ENCODE data around the gene CHTF8.
"Not testable (repeated sequence)": the region's sequence is repeated elsewhere in the genome, so short reads cannot be mapped to it uniquely, and the experiment has no call there.

The CHTF8 gene, protein sequence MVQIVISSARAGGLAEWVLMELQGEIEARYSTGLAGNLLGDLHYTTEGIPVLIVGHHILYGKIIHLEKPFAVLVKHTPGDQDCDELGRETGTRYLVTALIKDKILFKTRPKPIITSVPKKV

DNA sequence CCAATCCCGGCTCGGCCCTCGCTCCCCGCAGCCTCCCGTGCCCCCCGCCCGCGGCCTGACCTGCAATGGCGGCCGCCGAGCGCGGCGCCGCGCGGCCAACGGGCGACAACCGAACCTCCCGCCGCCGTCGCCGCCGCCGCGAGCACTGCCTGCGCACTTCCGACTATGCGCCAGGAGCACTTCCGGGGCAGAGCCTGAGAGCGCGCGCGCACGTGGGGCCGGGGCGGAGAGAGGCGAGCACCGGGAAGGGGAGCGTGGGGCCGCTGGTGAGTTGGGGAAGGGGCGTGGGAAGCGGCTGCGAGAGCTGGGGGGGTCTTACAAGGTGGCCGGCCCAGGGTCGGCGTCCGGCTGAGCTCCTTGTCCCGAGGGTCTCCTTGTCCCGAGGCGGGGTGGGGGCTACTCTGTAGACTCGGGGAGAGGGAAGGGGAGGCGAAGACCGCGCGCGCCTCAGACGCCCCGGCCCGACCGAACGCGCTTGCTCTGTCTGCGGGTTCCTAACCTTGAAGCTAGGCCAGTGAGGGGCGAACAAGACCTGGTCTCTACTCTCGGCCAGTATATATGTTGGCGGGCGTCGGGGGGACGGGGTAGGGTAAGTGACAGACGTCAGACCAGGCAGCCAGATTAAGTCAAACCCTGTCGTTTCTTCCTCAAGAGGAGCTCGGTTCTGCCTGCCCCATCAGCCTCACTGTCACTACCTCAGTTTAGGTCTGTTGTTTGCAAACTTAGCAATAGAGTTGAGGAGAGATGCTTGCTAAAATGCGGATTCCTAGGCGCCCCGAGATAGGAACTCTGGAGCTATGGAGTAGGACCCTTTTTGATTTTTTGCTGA, at the start of gene CHTF8, which contains the start of gene UTP4:
TSS of gene CHTF8 (minus strand) at position 165 of the 829 bp plus-strand sequence. CDS start 11,130 bp downstream, outside the sequence.
TSS of gene UTP4 (plus strand) at position 226 of the 829 bp plus-strand sequence. CDS start 811 bp downstream, outside the sequence.
- peak; percentile 31 for DNase-seq

DNA sequence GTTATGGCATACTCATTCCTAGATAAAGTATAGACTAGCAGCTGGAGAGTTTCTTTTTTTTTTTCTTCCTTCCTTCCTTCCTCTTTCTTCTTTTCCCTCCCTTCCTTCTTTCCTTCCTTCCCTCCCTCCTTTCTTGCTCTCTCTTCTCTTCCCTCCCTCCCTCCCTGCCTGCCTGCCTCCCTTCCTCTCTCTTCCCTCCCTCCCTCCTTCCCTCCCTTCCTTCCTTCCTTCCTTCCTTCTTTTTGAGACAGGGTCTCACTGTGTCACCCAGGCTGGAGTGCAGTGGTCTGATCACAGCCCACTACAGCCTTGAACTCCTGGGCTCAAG, 47.6 kb upstream of the CHTF8 start:
- no peak for DNase-seq

DNA sequence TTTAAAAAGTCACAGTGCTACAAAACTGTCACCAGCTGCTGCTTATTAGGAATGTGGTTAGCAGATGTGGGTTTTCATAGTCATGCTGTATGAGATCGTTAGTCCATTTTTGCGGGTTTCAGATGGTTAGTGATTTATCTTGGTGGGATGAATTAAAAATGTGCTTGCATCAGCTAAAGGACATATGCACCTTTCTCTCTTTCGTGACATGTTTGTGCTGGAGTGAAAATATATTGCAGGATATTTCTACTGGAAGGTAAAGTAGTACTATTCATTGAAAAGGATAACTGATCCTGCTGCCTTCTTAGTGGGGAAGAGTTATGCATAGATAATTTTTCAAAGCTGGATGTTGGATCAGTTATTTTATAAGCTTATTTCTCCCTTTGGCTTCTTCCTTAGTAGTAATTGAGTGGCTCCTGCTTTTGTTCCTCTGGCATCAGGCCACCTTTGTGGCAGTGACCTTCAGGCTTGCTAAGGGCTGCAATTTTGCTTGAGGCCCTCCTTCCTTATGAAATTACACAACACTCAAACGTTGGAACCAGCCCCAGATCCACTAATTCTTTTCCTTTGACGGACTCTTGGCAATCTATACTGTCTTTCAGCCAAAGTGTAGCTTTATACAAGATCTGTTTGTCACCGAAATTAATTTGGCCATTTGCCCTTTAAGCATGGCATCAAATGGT, 47.1 kb upstream of the CHTF8 start:
- DNase-seq: peak; percentile 22

DNA sequence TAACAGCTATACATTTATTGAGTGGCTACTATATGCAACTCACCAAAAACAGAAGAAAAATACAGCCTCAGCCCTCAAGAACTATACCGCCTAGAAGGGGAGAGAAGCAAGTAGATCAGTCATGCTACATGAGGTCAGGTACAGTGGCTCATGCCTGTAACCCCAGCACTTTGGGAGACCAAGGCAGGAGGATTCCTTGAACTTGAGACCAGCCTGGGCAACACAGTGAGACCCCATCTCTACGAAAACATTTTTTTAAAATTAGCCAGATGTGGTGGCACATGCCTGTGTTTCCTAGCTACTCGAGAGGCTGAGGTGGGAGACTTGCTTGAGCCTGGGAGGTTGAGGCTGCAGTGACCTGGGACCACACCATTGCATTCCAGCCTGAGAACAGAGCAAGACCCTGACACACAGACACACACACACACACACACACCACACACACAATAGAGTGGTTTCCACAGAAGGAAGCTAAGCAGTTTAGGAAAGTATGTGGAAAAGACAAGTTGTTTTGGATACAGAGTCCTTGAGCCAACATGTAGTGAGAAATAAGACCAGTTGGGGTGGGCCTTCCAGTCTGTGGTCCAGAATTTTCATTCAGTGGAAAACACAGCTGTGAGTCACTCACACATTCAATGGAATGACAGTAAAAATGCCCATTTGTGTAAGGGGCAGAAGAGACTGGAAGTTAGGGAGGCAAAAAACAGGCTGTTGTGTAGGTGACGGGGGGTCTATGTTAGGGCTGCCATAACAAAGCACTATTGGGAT, 43.8 kb upstream of the CHTF8 start:
- no peak for DNase-seq

DNA sequence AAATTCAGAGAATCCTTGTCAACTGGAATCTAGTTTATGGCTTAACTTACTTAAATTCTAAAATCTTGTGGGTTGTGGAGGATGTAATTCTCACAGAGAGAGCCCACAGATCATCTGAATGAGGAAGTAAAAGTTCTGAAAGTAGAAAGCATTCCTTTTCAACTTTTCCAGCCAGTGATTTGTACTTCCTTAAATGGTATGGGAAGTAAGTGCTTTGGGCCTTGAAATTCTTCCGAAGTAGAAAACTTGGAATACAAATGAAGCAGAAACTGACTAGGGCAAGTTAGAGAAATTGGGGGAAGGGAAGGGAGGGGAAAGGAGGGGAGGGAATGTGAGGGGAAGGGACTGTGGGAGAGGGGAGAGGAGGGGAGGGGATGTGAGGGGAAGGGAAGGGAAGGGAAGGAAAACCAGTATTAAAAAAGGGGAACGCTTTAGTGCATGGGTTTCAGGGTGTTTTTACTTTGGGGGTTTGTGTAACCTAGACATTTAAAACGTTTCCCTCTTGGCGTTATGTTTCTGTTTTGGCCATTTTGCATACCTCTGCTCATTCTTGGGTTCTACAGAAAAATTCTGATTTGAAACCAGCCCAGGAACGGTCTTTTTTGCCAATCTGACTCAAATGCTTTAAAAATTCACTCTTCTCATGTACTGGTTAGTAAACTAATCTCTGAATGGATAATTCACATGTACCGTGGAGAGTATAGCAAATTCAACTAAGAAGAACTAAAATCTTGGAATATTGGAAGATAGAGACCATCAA, 39.1 kb upstream of the CHTF8 start:
- DNase-seq: no peak

DNA sequence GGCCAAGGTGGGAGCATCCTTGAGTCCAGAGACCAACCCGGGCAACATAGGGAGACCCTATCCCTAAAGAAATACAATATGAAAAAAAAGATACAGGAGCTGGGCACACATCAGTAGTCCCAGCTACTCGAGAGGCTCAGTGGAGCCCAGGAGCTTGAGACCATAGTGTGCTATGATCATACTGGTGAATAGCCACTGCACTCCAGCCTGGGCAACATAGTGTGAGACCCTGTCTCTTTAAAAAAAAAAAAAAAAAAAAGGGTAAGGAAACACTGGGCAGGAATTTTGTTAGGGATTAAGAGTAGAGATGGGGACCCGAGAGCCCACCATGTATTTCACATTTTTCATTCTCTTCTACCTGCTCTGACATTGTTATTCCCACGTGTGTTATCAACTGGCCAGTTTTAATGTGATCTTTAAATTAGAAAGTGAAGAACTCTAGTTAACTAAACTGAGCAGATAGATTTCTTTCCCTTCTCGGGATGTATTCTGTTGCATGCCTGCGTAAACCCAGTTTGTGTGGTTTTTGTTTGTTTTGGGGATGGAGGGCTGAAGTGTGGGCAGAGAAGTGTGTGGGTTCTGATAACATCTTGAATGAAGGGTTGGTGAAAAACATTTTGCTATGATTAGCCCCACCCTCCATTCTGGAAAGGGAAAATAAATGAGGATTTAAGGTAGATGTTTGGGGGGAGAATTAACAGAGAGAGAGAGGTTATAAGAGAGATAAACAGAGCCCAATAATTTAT, 37.4 kb upstream of the CHTF8 start:
- no peak for DNase-seq

DNA sequence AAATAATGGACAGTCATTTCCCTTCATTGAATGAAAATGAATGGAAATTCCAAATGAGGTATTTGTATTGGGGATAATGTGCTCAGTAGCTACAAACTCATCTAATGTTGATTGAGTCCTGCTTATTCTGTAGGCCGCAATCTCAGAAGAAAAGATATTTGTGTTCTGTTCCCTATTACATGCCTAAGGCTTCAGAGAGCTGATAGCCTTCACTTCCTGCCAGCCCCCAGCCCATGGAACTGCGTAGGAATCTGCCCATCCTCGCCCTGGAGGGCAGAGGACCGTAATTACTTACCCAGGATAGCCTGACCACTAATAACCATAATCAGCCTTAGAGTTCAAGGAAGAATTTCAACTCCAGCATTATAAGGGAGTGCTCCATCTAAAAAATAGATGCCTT, 36.7 kb upstream of the CHTF8 start:
- no peak for DNase-seq

DNA sequence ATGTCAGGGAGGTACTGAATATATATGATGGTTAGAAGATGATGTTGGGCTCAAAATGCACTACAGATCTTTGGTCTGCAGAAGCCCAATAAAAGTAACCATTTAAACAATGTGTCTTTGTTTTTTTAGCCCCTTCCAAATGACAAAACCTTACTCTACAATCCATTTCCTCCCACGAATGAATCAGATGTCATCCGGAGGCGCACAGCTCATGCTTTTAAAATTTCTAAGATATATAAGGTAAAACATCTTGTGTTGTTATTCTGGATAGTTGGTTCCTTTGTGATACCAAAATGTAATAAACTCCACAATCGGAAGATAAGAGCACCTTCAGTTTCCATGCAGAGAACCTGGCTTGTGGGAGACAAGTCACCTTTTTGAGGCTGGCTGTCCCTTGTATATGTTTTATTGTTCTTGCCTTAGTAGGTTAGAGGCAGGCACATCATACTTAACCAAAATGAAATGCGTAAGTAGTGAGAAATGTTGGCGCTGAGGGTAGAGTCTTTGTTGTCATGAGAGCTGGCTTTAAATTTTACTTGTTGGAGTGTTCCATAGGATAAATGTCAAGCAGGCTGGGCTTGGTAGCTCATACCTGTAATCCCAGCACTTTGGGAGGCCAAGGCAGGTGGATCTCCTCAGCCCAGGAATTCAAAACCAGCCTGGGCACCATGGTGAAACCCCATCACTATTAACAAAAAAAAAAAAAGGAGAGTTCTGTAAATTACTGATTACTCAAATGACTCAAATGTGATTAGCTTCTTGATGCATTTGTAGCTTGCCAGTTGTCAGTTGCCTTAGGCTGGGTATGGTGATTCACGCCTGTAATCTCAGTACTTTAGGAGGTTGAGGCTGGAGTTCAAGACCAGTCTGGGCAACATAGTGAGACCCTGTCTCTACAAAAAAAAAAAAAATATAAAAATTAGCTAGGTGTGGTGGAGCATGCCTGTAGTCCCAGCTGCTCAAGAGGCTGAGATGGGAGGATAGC, 34.9 kb upstream of the CHTF8 start:
- DNase-seq: no peak

DNA sequence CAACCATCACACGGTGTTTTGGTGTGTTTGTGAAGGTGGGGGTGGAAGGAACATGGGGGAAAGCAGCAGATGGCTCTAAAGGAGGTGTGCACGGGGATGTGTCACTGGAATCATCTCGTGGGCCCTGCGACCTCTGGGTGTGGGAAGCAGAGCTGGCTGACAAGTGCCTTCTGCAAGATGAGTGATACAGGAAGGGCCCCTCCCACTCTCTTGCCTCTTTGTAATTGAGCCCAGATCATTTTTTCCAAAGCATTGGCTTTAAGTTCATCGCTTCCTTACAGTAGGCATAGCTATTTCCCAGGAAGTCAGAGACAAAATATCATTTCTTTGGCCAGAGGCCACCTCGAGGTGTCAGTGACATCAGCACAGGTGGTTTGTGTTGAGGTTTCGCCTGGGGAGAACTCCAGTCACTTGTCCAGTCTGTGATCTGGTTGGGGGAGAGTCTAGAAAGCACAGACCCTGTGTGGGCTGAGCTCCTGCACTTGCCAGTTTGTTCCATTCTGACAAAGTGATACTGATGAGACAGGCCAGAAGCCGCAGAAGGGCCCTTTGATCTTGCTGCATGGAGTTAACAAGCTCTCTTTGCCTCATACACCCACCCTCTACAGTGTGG, 33.9 kb upstream of the CHTF8 start:
- no peak for DNase-seq

DNA sequence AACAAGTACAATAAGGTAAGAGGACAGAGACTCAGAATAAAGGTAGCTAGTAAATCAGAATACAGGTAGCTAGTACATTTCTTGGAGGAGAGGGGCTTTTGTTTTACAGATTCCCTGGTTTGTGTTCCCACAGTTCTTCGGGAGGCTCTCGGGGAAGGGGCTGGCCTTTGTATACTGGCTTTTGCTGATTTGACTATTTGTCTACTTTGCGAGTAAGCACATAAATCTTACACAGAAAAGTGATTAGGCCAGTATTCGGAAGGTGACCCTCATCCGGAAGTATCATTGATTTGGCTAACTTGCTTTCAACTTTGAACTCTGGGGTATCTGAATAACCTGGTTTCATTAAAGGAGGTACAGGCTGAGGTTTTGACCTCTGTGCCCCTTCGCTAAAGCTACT, 33.2 kb upstream of the CHTF8 start:
- no peak for DNase-seq

DNA sequence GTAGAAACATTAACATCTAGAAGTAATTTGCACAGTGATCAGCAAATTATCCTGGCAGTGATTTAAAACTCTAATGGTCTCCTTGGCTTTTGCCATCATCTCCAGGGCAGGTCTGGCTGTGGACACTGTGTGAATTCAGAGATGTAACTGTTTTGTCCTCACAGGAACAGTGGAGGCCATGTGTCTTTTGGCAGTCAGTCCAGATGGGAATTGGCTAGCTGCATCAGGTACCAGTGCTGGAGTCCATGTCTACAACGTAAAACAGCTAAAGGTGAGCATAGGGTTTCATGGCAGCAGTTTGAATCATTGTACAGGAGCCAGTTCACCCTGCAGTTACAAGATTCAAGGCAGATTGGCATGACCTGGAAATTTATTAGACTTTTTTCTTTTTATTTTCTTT, 27.8 kb upstream of the CHTF8 start:
- DNase-seq: no peak

DNA sequence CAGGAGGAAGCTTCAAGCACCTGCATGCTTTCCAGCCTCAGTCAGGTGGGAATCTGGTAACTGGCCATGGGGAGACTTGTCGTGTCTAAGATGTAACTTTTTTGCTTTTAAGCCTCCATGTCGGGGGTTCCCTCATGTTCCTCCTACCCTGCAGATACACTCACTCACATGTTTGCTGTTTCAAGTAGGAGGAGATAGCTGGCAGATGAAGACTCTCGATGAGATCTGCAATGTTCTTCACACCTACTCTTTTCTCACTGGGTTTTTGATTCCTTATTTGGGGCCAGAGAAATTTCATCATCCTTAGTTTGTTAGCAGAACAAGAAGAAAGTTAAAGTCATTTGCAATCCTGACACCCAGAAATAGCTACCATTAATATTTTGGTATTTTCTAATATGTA, 24.8 kb upstream of the CHTF8 start:
- DNase-seq: no peak

DNA sequence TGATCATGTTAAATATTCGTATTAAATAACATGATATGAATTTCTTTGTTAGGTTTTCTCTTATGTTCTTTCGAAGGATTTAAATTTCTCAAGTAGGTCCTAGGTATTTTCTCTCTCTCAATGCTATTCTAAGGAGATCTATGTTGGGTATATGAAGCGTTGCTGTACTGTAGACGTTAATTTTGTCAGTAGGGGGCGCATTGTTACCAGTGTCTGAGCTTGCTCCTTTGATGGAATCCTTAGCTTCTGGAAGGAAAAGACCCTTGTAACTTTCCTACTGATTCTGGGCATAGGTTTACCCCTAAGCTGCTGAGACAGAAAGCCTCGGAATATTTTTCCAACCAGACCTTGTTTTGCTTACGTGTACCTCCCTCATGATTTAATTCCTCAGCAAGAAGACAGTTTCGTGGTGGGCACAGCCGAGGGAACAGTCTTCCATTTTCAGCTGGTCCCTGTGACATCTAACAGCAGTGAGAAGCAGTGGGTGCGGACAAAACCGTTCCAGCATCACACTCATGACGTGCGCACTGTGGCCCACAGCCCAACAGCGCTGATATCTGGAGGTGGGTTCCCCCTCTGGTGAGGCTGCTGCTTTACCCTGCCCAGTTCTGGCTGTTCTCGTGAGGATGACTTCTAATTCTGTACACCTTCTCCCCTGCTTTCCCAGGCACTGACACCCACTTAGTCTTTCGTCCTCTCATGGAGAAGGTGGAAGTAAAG, 17.9 kb upstream of the CHTF8 start:
- DNase-seq: peak; percentile 19

DNA sequence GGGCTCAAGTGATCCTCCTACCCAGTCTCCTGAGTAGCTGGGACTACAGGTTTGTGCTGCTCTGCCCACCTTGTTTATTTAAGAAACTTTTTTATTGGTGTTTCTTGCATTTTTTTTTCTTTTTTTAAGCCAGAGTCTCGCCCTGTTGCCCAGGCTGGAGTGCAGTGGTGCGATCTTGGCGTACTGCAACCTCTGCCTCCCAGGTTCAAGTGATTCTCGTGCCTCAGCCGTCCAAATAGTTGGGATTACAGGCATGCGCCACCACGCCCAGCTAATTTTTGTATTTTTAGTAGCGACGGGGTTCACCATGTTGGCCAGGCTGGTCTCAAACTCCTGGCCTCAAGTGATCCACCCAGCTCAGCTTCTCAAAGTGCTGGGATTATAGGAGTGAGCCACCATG, 17.2 kb upstream of the CHTF8 start:
- not testable (repeated sequence) for DNase-seq

DNA sequence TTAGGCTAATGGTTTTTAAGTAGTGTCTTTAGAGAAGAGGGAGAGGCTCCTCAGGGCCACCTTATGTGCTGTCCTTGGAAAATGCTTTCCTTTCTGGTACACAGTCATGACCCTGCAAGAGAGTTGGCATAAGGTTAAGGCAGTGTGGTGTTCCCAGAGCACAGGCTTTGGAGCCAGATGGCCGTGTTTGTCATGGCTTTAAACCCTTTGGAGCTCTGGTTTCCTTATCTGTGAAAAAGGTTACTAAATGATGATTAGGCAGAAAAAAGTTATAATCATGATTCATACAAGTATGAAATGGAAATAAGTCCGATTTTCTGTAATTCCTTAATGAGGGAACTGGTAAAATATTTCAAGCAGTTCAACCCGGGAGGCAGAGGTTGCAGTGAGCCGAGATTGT, 13.3 kb upstream of the CHTF8 start:
- no peak for DNase-seq

DNA sequence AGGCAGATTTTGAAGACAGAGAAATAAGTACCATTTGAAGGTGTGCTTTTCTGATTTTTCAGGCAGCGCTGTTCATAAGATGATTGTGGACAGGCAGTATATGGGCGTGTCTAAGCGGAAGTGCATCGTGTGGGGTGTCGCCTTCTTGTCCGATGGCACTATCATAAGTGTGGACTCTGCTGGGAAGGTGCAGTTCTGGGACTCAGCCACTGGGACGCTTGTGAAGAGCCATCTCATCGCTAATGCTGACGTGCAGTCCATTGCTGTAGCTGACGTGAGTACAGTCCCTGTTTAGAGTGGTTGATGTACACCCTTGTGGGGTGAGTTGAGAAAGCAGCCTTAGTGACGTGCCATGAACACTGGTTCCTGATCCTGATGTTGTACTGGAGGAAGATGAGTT, 10.7 kb upstream of the CHTF8 start:
- no peak for DNase-seq

DNA sequence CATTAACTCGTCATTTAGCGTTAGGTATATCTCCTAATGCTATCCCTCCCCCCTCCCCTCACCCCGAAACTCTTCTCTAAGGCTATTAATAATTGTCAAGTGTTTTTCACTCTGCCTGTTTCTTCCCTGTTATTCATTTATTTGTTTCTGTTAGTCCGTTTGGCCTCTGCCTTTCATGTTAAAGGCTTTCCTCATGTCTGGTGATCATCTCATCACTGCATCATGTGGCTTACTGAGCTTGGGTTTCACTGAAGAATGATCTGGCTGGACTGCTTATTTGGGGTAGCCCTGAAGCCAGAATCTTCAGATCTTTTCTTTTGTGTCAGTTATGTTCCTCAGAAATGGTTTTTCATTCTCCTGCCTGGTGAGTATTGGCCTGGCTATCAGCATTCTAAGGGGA, 9.5 kb upstream of the CHTF8 start:
- DNase-seq: no peak

DNA sequence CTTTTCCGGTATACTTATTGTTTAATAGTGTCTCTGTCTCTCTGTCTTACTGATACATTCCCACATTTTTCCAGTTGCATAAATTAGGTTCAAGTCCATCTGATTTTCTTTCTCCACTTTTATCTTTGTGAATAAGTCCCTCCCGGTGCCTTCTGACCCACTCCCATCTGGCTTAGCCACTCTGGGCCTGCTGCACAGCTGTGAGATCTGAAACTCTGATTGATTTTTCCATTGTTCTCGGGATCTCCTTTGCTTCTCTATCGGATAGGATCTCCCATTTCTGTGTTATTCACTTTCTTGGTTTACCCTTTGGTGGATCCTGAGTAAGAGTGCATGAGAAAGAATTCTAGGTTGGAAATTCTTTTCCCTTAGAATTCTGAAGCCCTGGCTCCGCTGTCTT, 8.6 kb upstream of the CHTF8 start:
- DNase-seq: no peak

DNA sequence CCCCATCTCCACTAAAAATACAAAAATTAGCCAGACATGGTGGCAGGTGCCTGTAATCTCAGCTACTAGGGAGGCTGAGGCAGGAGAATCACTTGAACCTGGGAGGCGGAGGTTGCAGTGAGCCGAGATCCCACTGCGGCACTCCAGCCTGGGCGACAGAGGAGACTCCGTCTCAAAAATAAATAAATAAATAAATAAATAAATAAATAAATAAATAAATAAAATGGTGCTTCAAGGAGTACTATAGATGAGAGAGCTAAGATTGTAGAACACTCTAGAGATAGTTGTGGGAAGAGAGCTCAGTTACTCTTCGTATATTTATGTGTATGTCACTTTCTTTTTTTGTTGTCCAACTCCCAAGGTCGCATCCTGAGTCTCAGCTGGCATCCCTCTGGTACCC, 7.1 kb upstream of the CHTF8 start:
- DNase-seq: not testable (repeated sequence)
